WTC11 (cell line): ENCODE measurements around the gene CNDP1. TPM values are rescaled to one million over a fixed set of nuclear protein-coding genes. Genes with fewer than 3 reads are reported as not detected.

Source experiments
- ATAC-seq: fragments of 200-7000 bp; cut with Tn5 transposase; 2 replicates; pipeline ENCODE4 v1.10.0; 2021; ENCODE audit warnings: mild to moderate bottlenecking, moderate library complexity
- CTCF ChIA-PET: fragments of 300-600 bp; sonication (Branson Sonifier 250); formaldehyde crosslinking; loops from one replicate; lab custom pipeline; 2021; ENCODE audit warnings: antibody characterized with exemption; lab: Charles Lee
- POLR2A ChIA-PET: fragments of 350-600 bp; sonication (Branson Sonifier 250); formaldehyde crosslinking; loops from one replicate; lab custom pipeline; 2021; ENCODE audit warnings: antibody characterized with exemption; lab: Charles Lee
- DNase-seq: peaks from one replicate; pipeline ENCODE4 v3.0.0; 2021; ENCODE audit warnings: low spot score
- H3K27ac Mint-ChIP-seq: 2 replicates; pipeline ENCODE4 v1.8.0; 2021; ENCODE audit warnings: mixed read lengths
- H3K27me3 Mint-ChIP-seq: 2 replicates; pipeline ENCODE4 v1.8.0; 2021; ENCODE audit warnings: low read depth, mild to moderate bottlenecking, moderate library complexity, mixed read lengths
- H3K36me3 Mint-ChIP-seq: 2 replicates; pipeline ENCODE4 v1.8.0; 2021; ENCODE audit warnings: mixed read lengths
- H3K4me1 Mint-ChIP-seq: 2 replicates; pipeline ENCODE4 v1.8.0; 2022; ENCODE audit warnings: mixed read lengths
- H3K4me3 Mint-ChIP-seq: 2 replicates; pipeline ENCODE4 v1.8.0; 2021; ENCODE audit warnings: mild to moderate bottlenecking, moderate library complexity, mixed read lengths
- H3K9me3 Mint-ChIP-seq: 2 replicates; pipeline ENCODE4 v1.8.0; 2021; ENCODE audit warnings: mixed read lengths
- ELF4 ChIP-seq: sonication (generic); formaldehyde crosslinking; IDR thresholded peaks from 2 replicates; pipeline ENCODE4 v1.8.1; 2022; ENCODE audit warnings: low read depth, mild to moderate bottlenecking, moderate library complexity, missing genetic modification reagents
- FOXK1 ChIP-seq: sonication (generic); formaldehyde crosslinking; IDR thresholded peaks from 2 replicates; pipeline ENCODE4 v1.8.0; 2022; ENCODE audit warnings: mild to moderate bottlenecking, moderate library complexity, missing genetic modification reagents
- GABPB1 ChIP-seq: sonication (generic); formaldehyde crosslinking; IDR thresholded peaks from 2 replicates; pipeline ENCODE4 v1.8.1; 2023; ENCODE audit warnings: mild to moderate bottlenecking, missing genetic modification reagents
- GTF2I ChIP-seq: fragments of 250-450 bp; sonication (Bioruptor Pico); conservative IDR thresholded peaks from 2 replicates; pipeline ENCODE4 v1.4.0; 2021; ENCODE audit warnings: mild to moderate bottlenecking
- IRF2 ChIP-seq: sonication (generic); formaldehyde crosslinking; IDR thresholded peaks from 2 replicates; pipeline ENCODE4 v1.8.0; 2022; ENCODE audit warnings: low read depth, missing genetic modification reagents, borderline replicate concordance
- JUN ChIP-seq: sonication (generic); formaldehyde crosslinking; IDR thresholded peaks from 2 replicates; pipeline ENCODE4 v1.8.0; 2023; ENCODE audit warnings: mild to moderate bottlenecking, missing genetic modification reagents
- MXD4 ChIP-seq: fragments of 250-450 bp; sonication (Bioruptor Pico); IDR thresholded peaks from 2 replicates; pipeline ENCODE4 v1.8.0; 2021; ENCODE audit warnings: mild to moderate bottlenecking, moderate library complexity, borderline replicate concordance
- OVOL2 ChIP-seq: fragments of 250-450 bp; sonication (Bioruptor Pico); IDR thresholded peaks from 2 replicates; pipeline ENCODE4 v1.9.0; 2021; ENCODE audit warnings: mild to moderate bottlenecking, borderline replicate concordance
- SMAD4 ChIP-seq: sonication (generic); formaldehyde crosslinking; IDR thresholded peaks from 2 replicates; pipeline ENCODE4 v1.8.0; 2022; ENCODE audit warnings: mild to moderate bottlenecking, missing genetic modification reagents
- ZNF317 ChIP-seq: sonication (generic); formaldehyde crosslinking; IDR thresholded peaks from 2 replicates; pipeline ENCODE4 v1.8.1; 2023; ENCODE audit warnings: low read depth, mild to moderate bottlenecking, moderate library complexity, missing genetic modification reagents, borderline replicate concordance
- total RNA-seq: library from RNA; stranded (reverse); gene quantifications from 3 replicates; pipeline ENCODE4 v1.2.3, GENCODE V29; 2021
- TF ChIP-seq, protein P1 (sequence below): sonication (generic); formaldehyde crosslinking; IDR thresholded peaks from 2 replicates; pipeline ENCODE4 v1.8.1; 2022; ENCODE audit warnings: low read depth, missing genetic modification reagents, borderline replicate concordance
- TF ChIP-seq, protein P2 (sequence below): sonication (generic); formaldehyde crosslinking; IDR thresholded peaks from 2 replicates; pipeline ENCODE4 v1.8.0; 2022; ENCODE audit warnings: mild to moderate bottlenecking, missing genetic modification reagents
- TF ChIP-seq, protein P3 (sequence below): sonication (generic); formaldehyde crosslinking; IDR thresholded peaks from 2 replicates; pipeline ENCODE4 v1.8.1; 2023; ENCODE audit warnings: mild to moderate bottlenecking, missing genetic modification reagents, borderline replicate concordance
- TF ChIP-seq, protein P4 (sequence below): fragments of 250-450 bp; sonication (Bioruptor Pico); IDR thresholded peaks from 2 replicates; pipeline ENCODE4 v1.9.0; 2021; ENCODE audit warnings: mild to moderate bottlenecking, borderline replicate concordance
- TF ChIP-seq, protein P5 (sequence below): sonication (generic); formaldehyde crosslinking; IDR thresholded peaks from 2 replicates; pipeline ENCODE4 v1.8.0; 2023; ENCODE audit warnings: mild to moderate bottlenecking, missing genetic modification reagents

The CNDP1 gene
- total RNA-seq, 1 experiment from 2014 or later: 0.28 TPM

DNA sequence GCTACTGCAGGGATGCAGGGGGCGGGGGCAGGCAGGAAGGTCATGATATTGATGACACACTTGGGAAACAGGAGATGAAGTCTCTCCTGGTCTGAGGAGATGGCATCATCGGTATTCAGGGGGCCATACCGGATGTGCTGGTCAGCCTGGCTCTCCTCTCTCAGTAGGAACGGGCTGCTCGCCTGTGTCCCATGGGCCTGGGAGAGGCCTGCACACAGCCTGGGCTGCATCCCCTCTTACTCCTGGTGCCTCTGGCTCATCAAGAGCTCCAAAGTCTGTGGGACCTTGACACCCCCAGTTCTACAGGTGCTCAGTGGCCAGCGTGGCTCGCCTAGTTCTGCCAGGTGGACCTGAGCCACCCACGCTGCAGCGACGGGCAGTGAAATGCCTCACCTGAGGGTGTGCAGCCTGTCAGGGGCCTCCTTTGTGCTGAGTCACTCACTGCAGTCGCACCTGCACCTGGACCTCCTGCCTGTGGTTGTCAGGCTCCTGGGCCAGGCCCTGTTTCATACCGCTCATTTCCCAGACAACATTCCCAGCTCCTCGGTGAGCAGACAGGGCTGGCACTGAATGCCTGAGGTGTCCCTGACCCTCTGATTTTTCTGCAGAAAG lies 18.6 kb upstream of the CNDP1 start:
- no peak for TF ChIP-seq MXD4 (CRISPR knock-in tag)
- no peak for TF ChIP-seq IRF2 (CRISPR knock-in tag)
- no peak for TF ChIP-seq ZNF317 (CRISPR knock-in tag)
- TF ChIP-seq, protein P1, sequence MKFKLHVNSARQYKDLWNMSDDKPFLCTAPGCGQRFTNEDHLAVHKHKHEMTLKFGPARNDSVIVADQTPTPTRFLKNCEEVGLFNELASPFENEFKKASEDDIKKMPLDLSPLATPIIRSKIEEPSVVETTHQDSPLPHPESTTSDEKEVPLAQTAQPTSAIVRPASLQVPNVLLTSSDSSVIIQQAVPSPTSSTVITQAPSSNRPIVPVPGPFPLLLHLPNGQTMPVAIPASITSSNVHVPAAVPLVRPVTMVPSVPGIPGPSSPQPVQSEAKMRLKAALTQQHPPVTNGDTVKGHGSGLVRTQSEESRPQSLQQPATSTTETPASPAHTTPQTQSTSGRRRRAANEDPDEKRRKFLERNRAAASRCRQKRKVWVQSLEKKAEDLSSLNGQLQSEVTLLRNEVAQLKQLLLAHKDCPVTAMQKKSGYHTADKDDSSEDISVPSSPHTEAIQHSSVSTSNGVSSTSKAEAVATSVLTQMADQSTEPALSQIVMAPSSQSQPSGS (CRISPR knock-in tag): no peak
- no peak for TF ChIP-seq ELF4 (CRISPR knock-in tag)
- TF ChIP-seq, protein P2, sequence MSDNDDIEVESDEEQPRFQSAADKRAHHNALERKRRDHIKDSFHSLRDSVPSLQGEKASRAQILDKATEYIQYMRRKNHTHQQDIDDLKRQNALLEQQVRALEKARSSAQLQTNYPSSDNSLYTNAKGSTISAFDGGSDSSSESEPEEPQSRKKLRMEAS: no peak
- no peak for TF ChIP-seq JUN (CRISPR knock-in tag)
- TF ChIP-seq, protein P3, sequence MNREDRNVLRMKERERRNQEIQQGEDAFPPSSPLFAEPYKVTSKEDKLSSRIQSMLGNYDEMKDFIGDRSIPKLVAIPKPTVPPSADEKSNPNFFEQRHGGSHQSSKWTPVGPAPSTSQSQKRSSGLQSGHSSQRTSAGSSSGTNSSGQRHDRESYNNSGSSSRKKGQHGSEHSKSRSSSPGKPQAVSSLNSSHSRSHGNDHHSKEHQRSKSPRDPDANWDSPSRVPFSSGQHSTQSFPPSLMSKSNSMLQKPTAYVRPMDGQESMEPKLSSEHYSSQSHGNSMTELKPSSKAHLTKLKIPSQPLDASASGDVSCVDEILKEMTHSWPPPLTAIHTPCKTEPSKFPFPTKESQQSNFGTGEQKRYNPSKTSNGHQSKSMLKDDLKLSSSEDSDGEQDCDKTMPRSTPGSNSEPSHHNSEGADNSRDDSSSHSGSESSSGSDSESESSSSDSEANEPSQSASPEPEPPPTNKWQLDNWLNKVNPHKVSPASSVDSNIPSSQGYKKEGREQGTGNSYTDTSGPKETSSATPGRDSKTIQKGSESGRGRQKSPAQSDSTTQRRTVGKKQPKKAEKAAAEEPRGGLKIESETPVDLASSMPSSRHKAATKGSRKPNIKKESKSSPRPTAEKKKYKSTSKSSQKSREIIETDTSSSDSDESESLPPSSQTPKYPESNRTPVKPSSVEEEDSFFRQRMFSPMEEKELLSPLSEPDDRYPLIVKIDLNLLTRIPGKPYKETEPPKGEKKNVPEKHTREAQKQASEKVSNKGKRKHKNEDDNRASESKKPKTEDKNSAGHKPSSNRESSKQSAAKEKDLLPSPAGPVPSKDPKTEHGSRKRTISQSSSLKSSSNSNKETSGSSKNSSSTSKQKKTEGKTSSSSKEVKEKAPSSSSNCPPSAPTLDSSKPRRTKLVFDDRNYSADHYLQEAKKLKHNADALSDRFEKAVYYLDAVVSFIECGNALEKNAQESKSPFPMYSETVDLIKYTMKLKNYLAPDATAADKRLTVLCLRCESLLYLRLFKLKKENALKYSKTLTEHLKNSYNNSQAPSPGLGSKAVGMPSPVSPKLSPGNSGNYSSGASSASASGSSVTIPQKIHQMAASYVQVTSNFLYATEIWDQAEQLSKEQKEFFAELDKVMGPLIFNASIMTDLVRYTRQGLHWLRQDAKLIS: no peak
- no peak for TF ChIP-seq GABPB1
- TF ChIP-seq SMAD4 (CRISPR knock-in tag): no peak
- Mint-ChIP-seq H3K9me3 (peaks cover 6% of the 10 kb centered on the region; the same call in 1 of the 2 replicates), H3K4me3 (no peak overlapping the region), H3K27me3 (no peaks in the 10 kb centered on the region), H3K27ac (no peak overlapping the region), H3K4me1 (no peaks in the 10 kb centered on the region), H3K36me3 (peaks cover 74% of the 10 kb centered on the region)
- ChIA-PET POLR2A (no interaction called here), CTCF (no interaction called here)
- ATAC-seq (no peak), DNase-seq (no peak)

DNA sequence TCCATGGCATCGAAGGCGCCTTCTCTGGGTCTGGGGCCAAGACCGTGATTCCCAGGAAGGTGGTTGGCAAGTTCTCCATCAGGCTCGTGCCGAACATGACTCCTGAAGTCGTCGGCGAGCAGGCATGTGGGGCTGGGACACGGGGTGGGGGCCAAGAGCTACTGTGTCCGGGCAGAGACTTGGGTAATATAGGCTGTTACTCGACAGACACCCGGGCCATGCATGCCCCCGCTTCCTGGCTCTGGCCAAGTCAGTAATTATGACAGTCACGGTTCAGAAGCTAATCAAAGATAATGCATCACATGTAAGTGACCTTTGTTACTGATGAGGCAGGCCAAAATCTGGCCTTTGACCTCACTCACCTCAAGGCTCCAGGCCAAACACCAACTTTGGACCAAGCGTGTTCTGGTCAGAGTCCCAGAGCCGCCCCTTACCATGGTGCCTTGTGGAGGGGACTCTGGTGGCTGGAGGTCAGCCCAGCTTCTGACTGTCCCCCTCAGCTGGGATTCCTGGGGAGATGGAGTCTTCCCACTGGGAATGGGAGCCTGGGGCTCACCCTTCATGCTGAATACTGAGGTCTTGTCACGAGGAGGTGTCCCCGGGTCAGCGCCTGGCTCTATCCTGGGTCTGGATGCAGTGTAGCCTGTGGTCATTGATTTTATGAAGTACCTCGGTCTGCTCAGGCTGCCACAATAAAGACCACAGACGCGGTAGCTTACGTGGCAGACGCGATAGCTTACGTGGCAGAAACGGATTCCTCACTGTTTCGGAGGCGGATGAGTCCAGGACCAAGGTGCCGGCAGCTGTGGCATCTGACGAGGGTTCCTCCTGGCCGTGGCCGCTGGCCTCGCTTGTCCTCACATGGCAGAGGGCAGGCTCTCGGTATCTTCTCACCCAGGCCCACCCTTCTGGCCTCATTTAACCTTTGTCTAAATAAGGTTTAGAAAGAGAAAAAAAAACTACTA lies 17.7 kb upstream of the CNDP1 start:
- TF ChIP-seq FOXK1 (CRISPR knock-in tag): no peak
- DNase-seq: no peak
- H3K36me3 Mint-ChIP-seq: peaks cover 77% of the 10 kb centered on the region
- no peaks in the 10 kb centered on the region for H3K4me1 Mint-ChIP-seq
- no peaks in the 10 kb centered on the region for H3K27me3 Mint-ChIP-seq
- ChIA-PET CTCF (no interaction called here), POLR2A (no interaction called here)
- ATAC-seq: no peak
- peaks cover 13% of the 10 kb centered on the region for H3K9me3 Mint-ChIP-seq
- no peak overlapping the region for H3K27ac Mint-ChIP-seq
- H3K4me3 Mint-ChIP-seq: no peak overlapping the region

DNA sequence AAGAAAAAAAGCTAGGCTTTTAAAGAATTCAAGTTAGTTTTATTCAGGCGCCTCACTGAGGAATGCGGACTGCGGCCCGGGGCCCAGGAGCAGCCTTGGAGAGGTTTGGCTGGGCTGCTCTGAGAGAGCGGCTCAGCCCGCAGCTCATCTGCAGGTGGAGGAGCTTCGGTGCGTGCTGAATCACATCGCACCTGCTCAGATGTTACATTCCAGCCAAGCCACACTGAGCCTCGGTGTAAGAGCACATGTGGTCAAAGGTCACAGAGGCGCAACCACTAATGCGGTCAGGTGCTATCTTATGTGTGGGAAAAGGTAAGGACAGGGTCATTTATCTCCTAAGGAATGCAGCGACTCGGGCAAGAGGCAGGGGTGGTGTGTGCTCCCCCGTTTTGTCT lies 17.1 kb upstream of the CNDP1 start:
- Mint-ChIP-seq H3K27me3 (no peaks in the 10 kb centered on the region), H3K36me3 (peaks cover 83% of the 10 kb centered on the region), H3K4me1 (0 out of 2 replicates have a peak, but pooled peaks cover 2% of the 10 kb centered on the region), H3K4me3 (no peak overlapping the region), H3K27ac (no peak overlapping the region), H3K9me3 (peaks cover 20% of the 10 kb centered on the region)
- ATAC-seq (no peak), DNase-seq (no peak)
- ChIA-PET CTCF (no interaction called here), POLR2A (no interaction called here)
- TF ChIP-seq, protein P4, sequence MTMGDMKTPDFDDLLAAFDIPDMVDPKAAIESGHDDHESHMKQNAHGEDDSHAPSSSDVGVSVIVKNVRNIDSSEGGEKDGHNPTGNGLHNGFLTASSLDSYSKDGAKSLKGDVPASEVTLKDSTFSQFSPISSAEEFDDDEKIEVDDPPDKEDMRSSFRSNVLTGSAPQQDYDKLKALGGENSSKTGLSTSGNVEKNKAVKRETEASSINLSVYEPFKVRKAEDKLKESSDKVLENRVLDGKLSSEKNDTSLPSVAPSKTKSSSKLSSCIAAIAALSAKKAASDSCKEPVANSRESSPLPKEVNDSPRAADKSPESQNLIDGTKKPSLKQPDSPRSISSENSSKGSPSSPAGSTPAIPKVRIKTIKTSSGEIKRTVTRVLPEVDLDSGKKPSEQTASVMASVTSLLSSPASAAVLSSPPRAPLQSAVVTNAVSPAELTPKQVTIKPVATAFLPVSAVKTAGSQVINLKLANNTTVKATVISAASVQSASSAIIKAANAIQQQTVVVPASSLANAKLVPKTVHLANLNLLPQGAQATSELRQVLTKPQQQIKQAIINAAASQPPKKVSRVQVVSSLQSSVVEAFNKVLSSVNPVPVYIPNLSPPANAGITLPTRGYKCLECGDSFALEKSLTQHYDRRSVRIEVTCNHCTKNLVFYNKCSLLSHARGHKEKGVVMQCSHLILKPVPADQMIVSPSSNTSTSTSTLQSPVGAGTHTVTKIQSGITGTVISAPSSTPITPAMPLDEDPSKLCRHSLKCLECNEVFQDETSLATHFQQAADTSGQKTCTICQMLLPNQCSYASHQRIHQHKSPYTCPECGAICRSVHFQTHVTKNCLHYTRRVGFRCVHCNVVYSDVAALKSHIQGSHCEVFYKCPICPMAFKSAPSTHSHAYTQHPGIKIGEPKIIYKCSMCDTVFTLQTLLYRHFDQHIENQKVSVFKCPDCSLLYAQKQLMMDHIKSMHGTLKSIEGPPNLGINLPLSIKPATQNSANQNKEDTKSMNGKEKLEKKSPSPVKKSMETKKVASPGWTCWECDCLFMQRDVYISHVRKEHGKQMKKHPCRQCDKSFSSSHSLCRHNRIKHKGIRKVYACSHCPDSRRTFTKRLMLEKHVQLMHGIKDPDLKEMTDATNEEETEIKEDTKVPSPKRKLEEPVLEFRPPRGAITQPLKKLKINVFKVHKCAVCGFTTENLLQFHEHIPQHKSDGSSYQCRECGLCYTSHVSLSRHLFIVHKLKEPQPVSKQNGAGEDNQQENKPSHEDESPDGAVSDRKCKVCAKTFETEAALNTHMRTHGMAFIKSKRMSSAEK (CRISPR knock-in tag): no peak
- TF ChIP-seq GTF2I (CRISPR knock-in tag) (no peak), OVOL2 (CRISPR knock-in tag) (no peak), ZNF317 (CRISPR knock-in tag) (no peak), IRF2 (CRISPR knock-in tag) (no peak)
- TF ChIP-seq, protein P5, sequence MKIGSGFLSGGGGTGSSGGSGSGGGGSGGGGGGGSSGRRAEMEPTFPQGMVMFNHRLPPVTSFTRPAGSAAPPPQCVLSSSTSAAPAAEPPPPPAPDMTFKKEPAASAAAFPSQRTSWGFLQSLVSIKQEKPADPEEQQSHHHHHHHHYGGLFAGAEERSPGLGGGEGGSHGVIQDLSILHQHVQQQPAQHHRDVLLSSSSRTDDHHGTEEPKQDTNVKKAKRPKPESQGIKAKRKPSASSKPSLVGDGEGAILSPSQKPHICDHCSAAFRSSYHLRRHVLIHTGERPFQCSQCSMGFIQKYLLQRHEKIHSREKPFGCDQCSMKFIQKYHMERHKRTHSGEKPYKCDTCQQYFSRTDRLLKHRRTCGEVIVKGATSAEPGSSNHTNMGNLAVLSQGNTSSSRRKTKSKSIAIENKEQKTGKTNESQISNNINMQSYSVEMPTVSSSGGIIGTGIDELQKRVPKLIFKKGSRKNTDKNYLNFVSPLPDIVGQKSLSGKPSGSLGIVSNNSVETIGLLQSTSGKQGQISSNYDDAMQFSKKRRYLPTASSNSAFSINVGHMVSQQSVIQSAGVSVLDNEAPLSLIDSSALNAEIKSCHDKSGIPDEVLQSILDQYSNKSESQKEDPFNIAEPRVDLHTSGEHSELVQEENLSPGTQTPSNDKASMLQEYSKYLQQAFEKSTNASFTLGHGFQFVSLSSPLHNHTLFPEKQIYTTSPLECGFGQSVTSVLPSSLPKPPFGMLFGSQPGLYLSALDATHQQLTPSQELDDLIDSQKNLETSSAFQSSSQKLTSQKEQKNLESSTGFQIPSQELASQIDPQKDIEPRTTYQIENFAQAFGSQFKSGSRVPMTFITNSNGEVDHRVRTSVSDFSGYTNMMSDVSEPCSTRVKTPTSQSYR (CRISPR knock-in tag): no peak
